OCI-LY7 (cell line): ENCODE results near the gene SOX2. TPM values are rescaled to one million over a fixed set of nuclear protein-coding genes. Genes with fewer than 3 reads are reported as not detected.
A peak's percentile ranks its signal among the peaks of the same experiment; 100 is the strongest.
"Not testable (repeated sequence)": the region's sequence is repeated elsewhere in the genome, so short reads cannot be mapped to it uniquely, and the experiment has no call there.

Source experiments
- BruUV-seq: library from RNA; stranded (reverse); fragments of 400-500 nt; replicated peaks from 2 replicates; lab custom pipeline; 2021; lab: Mats Ljungman, UMichigan
- CTCF ChIA-PET: fragments of 300-600 bp; sonication (Branson Sonifier 250); formaldehyde crosslinking; loops from one replicate; lab custom pipeline; 2022; ENCODE audit warnings: antibody characterized with exemption; ENCODE audit not compliant: unreplicated experiment; lab: Charles Lee
- POLR2A ChIA-PET: fragments of 300-600 bp; sonication (Branson Sonifier 250); formaldehyde crosslinking; loops from one replicate; lab custom pipeline; 2022; ENCODE audit warnings: antibody characterized with exemption; lab: Charles Lee
- DNase-seq: peaks from one replicate; pipeline ENCODE4 v3.0.0-alpha.2; 2015; ENCODE audit warnings: low spot score
- H2AFZ ChIP-seq: fragments of 200-600 bp; sonication (generic), shearing (Covaris generic); 2 replicates; pipeline ENCODE4 v1.6.1; 2014; ENCODE audit warnings: mild to moderate bottlenecking, antibody characterized with exemption, low read length, moderate library complexity
- H3K27ac ChIP-seq: fragments of 200-600 bp; sonication (generic); 2 replicates; pipeline ENCODE4 v1.5.1; 2014; ENCODE audit warnings: mixed run types, low read depth, mild to moderate bottlenecking, moderate library complexity, low read length, inconsistent platforms; ENCODE audit not compliant: poor library complexity, severe bottlenecking
- H3K36me3 ChIP-seq: fragments of 200-600 bp; sonication (generic); 2 replicates; pipeline ENCODE4 v1.6.1; 2014; ENCODE audit warnings: mild to moderate bottlenecking, antibody characterized with exemption, low read length, moderate library complexity, mixed read lengths; ENCODE audit not compliant: insufficient read depth
- H3K4me1 ChIP-seq: fragments of 200-600 bp; sonication (generic); 2 replicates; pipeline ENCODE4 v1.5.1; 2014; ENCODE audit warnings: mild to moderate bottlenecking, low read length; ENCODE audit not compliant: insufficient read depth, poor library complexity, severe bottlenecking
- H3K4me2 ChIP-seq: fragments of 200-600 bp; sonication (generic); 2 replicates; pipeline ENCODE4 v1.6.1; 2014; ENCODE audit warnings: mild to moderate bottlenecking, low read length
- H3K4me3 ChIP-seq: fragments of 200-600 bp; sonication (generic); 2 replicates; pipeline ENCODE4 v1.5.1; 2014; ENCODE audit warnings: mild to moderate bottlenecking, low read depth, low read length; ENCODE audit not compliant: poor library complexity, severe bottlenecking
- H3K79me2 ChIP-seq: fragments of 200-600 bp; sonication (generic); 2 replicates; pipeline ENCODE4 v1.6.1; 2016; ENCODE audit warnings: low read depth, mild to moderate bottlenecking, low read length, moderate library complexity, mixed read lengths; ENCODE audit not compliant: insufficient read depth
- H3K9me2 ChIP-seq: fragments of 200-600 bp; sonication (generic); 2 replicates; pipeline ENCODE4 v1.6.1; 2016; ENCODE audit warnings: mild to moderate bottlenecking, low read length, mixed read lengths; ENCODE audit not compliant: insufficient read depth
- H3K9me3 ChIP-seq: fragments of 200-600 bp; sonication (generic); 2 replicates; pipeline ENCODE4 v1.6.1; 2014; ENCODE audit warnings: mild to moderate bottlenecking, mixed run types, low read length, mixed read lengths
- H4K20me1 ChIP-seq: fragments of 200-600 bp; sonication (generic); 2 replicates; pipeline ENCODE4 v1.6.1; 2014; ENCODE audit warnings: mild to moderate bottlenecking, antibody characterized with exemption, low read length, moderate library complexity, mixed read lengths; ENCODE audit not compliant: insufficient read depth
- EZH2phosphoT487 ChIP-seq: fragments of 200-600 bp; sonication (generic); IDR thresholded peaks from 2 replicates; pipeline ENCODE4 v1.6.1; 2018; ENCODE audit warnings: low read depth, borderline replicate concordance, mild to moderate bottlenecking, mixed run types, antibody characterized with exemption, low read length, moderate library complexity, mixed read lengths
- intact Hi-C: fragments of 100-400 bp; cut with micrococcal nuclease; formaldehyde crosslinking; loops from one replicate; pipeline ENCODE4 v1.10.0; 2022; ENCODE audit not compliant: unreplicated experiment
- total RNA-seq, 2 experiments: library from RNA; depleted of rRNA in 1 of 2; stranded (reverse); fragments of >200 nt in 1 of 2; shearing (Covaris generic) in 1 of 2; gene quantifications; 2 replicates each; pipeline ENCODE4 v1.2.3, GENCODE V29; 2014 to 2022
- TF ChIP-seq, protein P1 (sequence below): fragments of 200-600 bp; sonication (generic); conservative IDR thresholded peaks from 2 replicates; pipeline ENCODE4 v1.5.1; 2014; ENCODE audit warnings: mild to moderate bottlenecking, antibody characterized with exemption, low read length, moderate library complexity, mixed read lengths

The SOX2 gene
- total RNA-seq, 2 experiments from 2014 or later: 11.3 to 33.5 TPM

DNA sequence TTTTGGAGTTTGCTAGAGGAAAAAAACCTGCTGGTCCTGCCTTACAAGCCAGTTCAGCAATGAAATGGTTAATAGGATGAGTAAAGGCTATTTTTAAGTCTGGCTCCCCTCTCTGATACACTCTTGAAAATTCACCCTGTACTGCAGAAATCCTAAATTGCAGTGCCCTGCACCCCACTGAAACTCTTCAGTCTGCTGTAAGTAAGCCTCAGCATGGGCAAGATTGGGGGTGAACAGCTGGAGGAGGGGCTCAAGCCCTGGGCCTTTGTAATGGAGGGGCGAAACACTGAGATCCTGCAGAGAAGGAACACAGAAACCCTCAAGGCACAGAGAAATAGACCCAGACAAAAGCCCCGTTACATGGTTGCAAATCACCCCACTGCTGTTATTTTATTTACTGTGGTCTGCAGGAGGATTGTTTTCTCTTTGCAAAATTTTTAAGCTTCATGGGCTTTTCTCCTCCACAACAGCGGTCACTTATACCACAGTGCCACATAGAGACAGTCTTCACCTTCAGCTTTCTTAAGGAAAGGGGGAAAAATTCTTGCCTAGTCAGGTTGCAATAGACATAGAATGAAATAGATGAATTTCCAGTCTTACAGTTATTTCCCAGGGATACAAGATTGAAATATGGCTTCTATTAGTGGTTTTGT, 45.0 kb downstream of the SOX2 start:
- H3K27ac ChIP-seq: no peak overlapping the region
- no peaks in the 10 kb centered on the region for H3K9me3 ChIP-seq
- TF ChIP-seq EZH2phosphoT487: no peak
- TF ChIP-seq, protein P1, sequence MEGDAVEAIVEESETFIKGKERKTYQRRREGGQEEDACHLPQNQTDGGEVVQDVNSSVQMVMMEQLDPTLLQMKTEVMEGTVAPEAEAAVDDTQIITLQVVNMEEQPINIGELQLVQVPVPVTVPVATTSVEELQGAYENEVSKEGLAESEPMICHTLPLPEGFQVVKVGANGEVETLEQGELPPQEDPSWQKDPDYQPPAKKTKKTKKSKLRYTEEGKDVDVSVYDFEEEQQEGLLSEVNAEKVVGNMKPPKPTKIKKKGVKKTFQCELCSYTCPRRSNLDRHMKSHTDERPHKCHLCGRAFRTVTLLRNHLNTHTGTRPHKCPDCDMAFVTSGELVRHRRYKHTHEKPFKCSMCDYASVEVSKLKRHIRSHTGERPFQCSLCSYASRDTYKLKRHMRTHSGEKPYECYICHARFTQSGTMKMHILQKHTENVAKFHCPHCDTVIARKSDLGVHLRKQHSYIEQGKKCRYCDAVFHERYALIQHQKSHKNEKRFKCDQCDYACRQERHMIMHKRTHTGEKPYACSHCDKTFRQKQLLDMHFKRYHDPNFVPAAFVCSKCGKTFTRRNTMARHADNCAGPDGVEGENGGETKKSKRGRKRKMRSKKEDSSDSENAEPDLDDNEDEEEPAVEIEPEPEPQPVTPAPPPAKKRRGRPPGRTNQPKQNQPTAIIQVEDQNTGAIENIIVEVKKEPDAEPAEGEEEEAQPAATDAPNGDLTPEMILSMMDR: no peak
- no peak overlapping the region for H3K4me3 ChIP-seq
- CTCF ChIA-PET: no interaction called here
- BruUV-seq: no TSS peak
- no peaks in the 10 kb centered on the region for H3K36me3 ChIP-seq
- DNase-seq: no peak
- POLR2A ChIA-PET: interaction anchor here (0.6 to 0.7 kb wide), 2 partner anchors 29 to 194 kb away, joined by 3 read pairs; no protein-coding TSS in a partner anchor
- H3K4me2 ChIP-seq: peak overlapping the region; percentile 47; the same call in 1 of the 2 replicates
- H3K4me1 ChIP-seq: peaks cover 22% of the 10 kb centered on the region
- intact Hi-C loops: no loop called here
- H3K9me2 ChIP-seq: no peaks in the 10 kb centered on the region
- no peaks in the 10 kb centered on the region for H3K79me2 ChIP-seq
- peak overlapping the region; percentile 79 for H2AFZ ChIP-seq
- H4K20me1 ChIP-seq: no peaks in the 10 kb centered on the region

DNA sequence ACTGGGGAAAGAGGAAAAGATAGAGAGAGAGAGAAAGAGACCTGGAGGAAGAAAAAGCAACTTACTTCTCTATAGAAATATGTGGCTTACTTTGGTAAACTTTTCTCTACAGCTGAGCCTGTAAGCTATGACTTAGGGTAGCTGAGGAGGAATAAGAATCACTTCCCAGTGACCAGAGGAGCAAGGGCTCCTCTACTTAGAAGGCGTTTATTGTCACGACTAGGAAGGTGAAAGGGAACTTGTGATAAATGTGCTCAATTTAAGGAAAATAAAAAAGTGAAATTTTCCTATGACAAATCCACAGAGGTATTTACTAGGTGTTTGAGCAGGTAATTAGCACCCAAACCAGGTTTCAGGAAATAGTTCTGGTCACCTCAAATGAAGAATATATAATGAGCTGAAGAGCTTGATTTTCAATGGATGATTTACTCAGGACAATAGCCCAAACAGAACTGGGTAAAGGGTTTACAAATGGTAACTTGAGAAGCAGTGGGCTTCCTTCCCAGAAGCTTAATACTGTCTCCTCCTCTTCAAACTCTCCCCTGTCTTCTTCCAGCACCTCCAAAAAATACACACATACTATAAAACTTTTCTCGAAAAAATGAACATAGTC, 46.1 kb downstream of the SOX2 start:
- H3K27ac ChIP-seq: no peak overlapping the region
- H3K9me2 ChIP-seq: no peaks in the 10 kb centered on the region
- H3K9me3 ChIP-seq: no peaks in the 10 kb centered on the region
- DNase-seq: no peak
- no peaks in the 10 kb centered on the region for H3K36me3 ChIP-seq
- BruUV-seq: no TSS peak
- H2AFZ ChIP-seq: peak overlapping the region; percentile 79; the same call in 1 of the 2 replicates
- intact Hi-C loops: no loop called here
- CTCF ChIA-PET: no interaction called here
- no peak overlapping the region for H3K4me3 ChIP-seq
- peaks cover 22% of the 10 kb centered on the region for H3K4me1 ChIP-seq
- H3K4me2 ChIP-seq: 0 out of 2 replicates have a peak overlapping the region, but pooled peaks have one; percentile 47
- no peak for TF ChIP-seq EZH2phosphoT487
- TF ChIP-seq, protein P1: no peak
- POLR2A ChIA-PET: interaction anchor here (0.6 kb wide), 1 partner anchor 693 kb away, joined by 4 read pairs; no protein-coding TSS in a partner anchor
- no peaks in the 10 kb centered on the region for H3K79me2 ChIP-seq
- no peaks in the 10 kb centered on the region for H4K20me1 ChIP-seq

DNA sequence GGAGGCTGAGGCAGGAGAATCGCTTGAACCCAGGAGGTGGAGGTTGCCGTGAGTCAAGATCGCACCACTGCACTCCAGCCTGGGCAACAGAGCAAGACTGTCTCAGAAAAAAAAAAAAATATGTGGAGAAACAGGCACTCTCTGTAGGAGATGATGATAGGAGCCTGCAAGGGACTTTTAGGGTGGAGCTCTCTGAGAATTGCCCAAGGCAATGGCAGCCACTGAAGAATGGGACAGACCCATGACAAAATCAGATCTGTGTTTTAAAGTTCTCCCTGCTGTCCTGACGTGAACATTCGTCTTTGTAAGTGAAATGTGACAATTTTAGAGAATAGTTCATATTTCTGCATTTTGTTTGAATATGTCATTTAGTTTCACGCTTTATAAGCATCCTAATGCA, 50.2 kb downstream of the SOX2 start:
- Histone ChIP-seq H3K4me1 (peaks cover 8% of the 10 kb centered on the region), H3K79me2 (no peaks in the 10 kb centered on the region), H3K27ac (no peak overlapping the region), H3K4me2 (no peak overlapping the region), H4K20me1 (no peaks in the 10 kb centered on the region), H3K9me2 (no peaks in the 10 kb centered on the region), H3K36me3 (no peaks in the 10 kb centered on the region), H3K9me3 (no peaks in the 10 kb centered on the region), H2AFZ (no peak overlapping the region), H3K4me3 (no peak overlapping the region)
- no TSS peak for BruUV-seq
- POLR2A ChIA-PET: no interaction called here
- intact Hi-C loops: no loop called here
- DNase-seq: no peak
- CTCF ChIA-PET: no interaction called here
- TF ChIP-seq EZH2phosphoT487: no peak
- TF ChIP-seq, protein P1: no peak

DNA sequence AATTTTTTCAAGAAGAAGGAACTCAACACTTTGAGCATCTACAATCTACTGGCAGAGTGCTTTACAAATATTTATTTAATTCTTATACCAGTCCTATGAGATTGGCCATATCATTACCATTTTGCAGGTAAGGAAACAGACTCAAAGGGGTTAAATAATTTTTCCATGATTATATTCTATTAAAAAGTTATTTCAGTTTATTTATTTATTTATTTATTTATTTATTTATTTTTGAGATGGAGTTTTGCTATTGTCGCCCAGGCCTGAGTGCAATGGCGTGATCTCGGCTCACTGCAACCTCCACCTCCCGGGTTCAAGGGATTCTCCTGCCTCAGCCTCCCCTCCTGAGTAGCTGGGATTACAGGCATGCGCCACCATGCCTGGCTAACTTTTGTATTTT, 52.3 kb downstream of the SOX2 start:
- POLR2A ChIA-PET: interaction anchor here (0.9 kb wide), 1 partner anchor 110 kb away, joined by 4 read pairs; no protein-coding TSS in a partner anchor
- CTCF ChIA-PET, H3K4me3 ChIP-seq, intact Hi-C loops, H3K4me2 ChIP-seq, H4K20me1 ChIP-seq, H3K9me3 ChIP-seq, H3K9me2 ChIP-seq, H3K27ac ChIP-seq, BruUV-seq, H3K36me3 ChIP-seq, DNase-seq, H2AFZ ChIP-seq, H3K4me1 ChIP-seq, H3K79me2 ChIP-seq: not testable (repeated sequence)
